Liver (tissue), 9 donors: ENCODE data around the gene RNF182. TPM values are rescaled to one million over a fixed set of nuclear protein-coding genes. Genes with fewer than 3 reads are reported as not detected.
"Not testable (repeated sequence)": the region's sequence is repeated elsewhere in the genome, so short reads cannot be mapped to it uniquely, and the experiment has no call there.

Source experiments
- DNase-seq: peaks from one replicate; pipeline ENCODE4 v3.0.0-alpha.2; 2017; ENCODE audit warnings: low spot score
- H3K27ac ChIP-seq, 2 donors: one replicate each; pipeline ENCODE4 v1.7.0; 2013; ENCODE audit warnings: inconsistent platforms in 2 of 2, low read length in 2 of 2, control low read depth in 1 of 2, low read depth in 1 of 2, mild to moderate bottlenecking in 1 of 2
- H3K27me3 ChIP-seq, 4 donors: one replicate each; pipeline versions ENCODE4 v1.6.1 to v1.7.0; 2013; ENCODE audit warnings: low read length in 3 of 4, inconsistent platforms in 1 of 4, mild to moderate bottlenecking in 1 of 4, moderate library complexity in 1 of 4; ENCODE audit not compliant: control insufficient read depth in 4 of 4, insufficient read depth in 4 of 4
- H3K36me3 ChIP-seq, 4 donors: one replicate each; pipeline versions ENCODE4 v1.6.1 to v1.7.0; 2013; ENCODE audit warnings: low read length in 3 of 4, mild to moderate bottlenecking in 3 of 4, low read depth in 1 of 4, moderate library complexity in 1 of 4; ENCODE audit not compliant: control insufficient read depth in 4 of 4, insufficient read depth in 3 of 4
- H3K4me1 ChIP-seq, 4 donors: one replicate each; pipeline versions ENCODE4 v1.6.1 to v1.7.0; 2013; ENCODE audit warnings: low read length in 3 of 4, mild to moderate bottlenecking in 3 of 4, moderate library complexity in 1 of 4; ENCODE audit not compliant: control insufficient read depth in 4 of 4, insufficient read depth in 4 of 4
- H3K4me3 ChIP-seq, 3 donors: one replicate each; pipeline versions ENCODE4 v1.6.1 to v1.7.0; 2013; ENCODE audit warnings: low read length in 3 of 3, control low read depth in 1 of 3, low read depth in 1 of 3, mild to moderate bottlenecking in 1 of 3
- H3K9ac ChIP-seq, 2 donors: one replicate each; pipeline ENCODE4 v1.7.0; 2013; ENCODE audit warnings: low read length in 2 of 2, mild to moderate bottlenecking in 2 of 2, moderate library complexity in 2 of 2, control low read depth in 1 of 2, low read depth in 1 of 2
- H3K9me3 ChIP-seq, 4 donors: one replicate each; pipeline versions ENCODE4 v1.6.1 to v1.7.0; 2013; ENCODE audit warnings: low read length in 3 of 4; ENCODE audit not compliant: control insufficient read depth in 4 of 4
- EGR1 ChIP-seq, 2 donors: IDR thresholded peaks; 2 replicates each; pipeline ENCODE4 v1.6.1; 2016 to 2018; ENCODE audit warnings: antibody characterized with exemption in 2 of 2, low read depth in 2 of 2
- FOXA1 ChIP-seq: IDR thresholded peaks from 2 replicates; pipeline ENCODE4 v1.6.1; 2016; ENCODE audit warnings: antibody characterized with exemption
- FOXA2 ChIP-seq: IDR thresholded peaks from 2 replicates; pipeline ENCODE4 v1.6.1; 2016; ENCODE audit warnings: antibody characterized with exemption
- GABPA ChIP-seq, 2 donors: IDR thresholded peaks in 1 of 2; conservative IDR thresholded peaks in 1 of 2; 2 replicates each; pipeline ENCODE4 v1.6.1; 2016; ENCODE audit warnings: antibody characterized with exemption in 2 of 2, mild to moderate bottlenecking in 1 of 2, moderate library complexity in 1 of 2
- HNF4A ChIP-seq, 2 donors: conservative IDR thresholded peaks; 2 replicates each; pipeline ENCODE4 v1.6.1; 2016; ENCODE audit warnings: antibody characterized with exemption in 2 of 2, mild to moderate bottlenecking in 2 of 2
- HNF4G ChIP-seq: IDR thresholded peaks from 2 replicates; pipeline ENCODE4 v1.6.1; 2016; ENCODE audit warnings: antibody characterized with exemption
- JUND ChIP-seq, 2 donors: IDR thresholded peaks; 2 replicates each; pipeline ENCODE4 v1.6.1; 2016; ENCODE audit warnings: antibody characterized with exemption in 2 of 2
- NR2F2 ChIP-seq: IDR thresholded peaks from 2 replicates; pipeline ENCODE4 v1.6.1; 2016; ENCODE audit warnings: antibody characterized with exemption
- RAD21 ChIP-seq, 2 donors: IDR thresholded peaks; 2 replicates each; pipeline ENCODE4 v1.6.1; 2016; ENCODE audit warnings: antibody characterized with exemption in 2 of 2, mild to moderate bottlenecking in 2 of 2
- REST ChIP-seq: IDR thresholded peaks from 2 replicates; pipeline ENCODE4 v1.6.1; 2016; ENCODE audit warnings: antibody characterized with exemption, mild to moderate bottlenecking
- RXRA ChIP-seq, 2 donors: IDR thresholded peaks; 2 replicates each; pipeline ENCODE4 v1.6.1; 2017 to 2018; ENCODE audit warnings: antibody characterized with exemption in 2 of 2, mild to moderate bottlenecking in 1 of 2
- SP1 ChIP-seq: IDR thresholded peaks from 2 replicates; pipeline ENCODE4 v1.6.1; 2018; ENCODE audit warnings: antibody characterized with exemption, mild to moderate bottlenecking
- TAF1 ChIP-seq: conservative IDR thresholded peaks from 2 replicates; pipeline ENCODE4 v1.6.1; 2016; ENCODE audit warnings: antibody characterized with exemption, mild to moderate bottlenecking
- YY1 ChIP-seq: IDR thresholded peaks from 2 replicates; pipeline ENCODE4 v1.6.1; 2016; ENCODE audit warnings: antibody characterized with exemption, mild to moderate bottlenecking
- WGBS: extraction: QIAGEN DNeasy Blood & Tissue Kit; methylation state at CpG from one replicate; pipeline ENCODE4 v1.1.7; 2013; 5-methylcytosine and 5-hydroxymethylcytosine counted together
- polyA plus RNA-seq, 2 donors: library from polyadenylated mRNA; stranded (reverse) in 1 of 2; unstranded in 1 of 2; fragments of 200-250 nt in 1 of 2; fragments of >200 nt in 1 of 2; fragmentation: Nextera tagmentation in 1 of 2; extraction: Ambion mirVana in 1 of 2; gene quantifications; one replicate each; pipeline versions ENCODE4 v1.2.1 to v1.2.3, GENCODE V29; 2013 to 2015
- total RNA-seq, 2 donors: library from RNA; depleted of rRNA; stranded (reverse); fragments of >200 nt; gene quantifications; one replicate each; pipeline ENCODE4 v1.2.3, GENCODE V29; 2014
- TF ChIP-seq, protein P1 (sequence below): IDR thresholded peaks from 2 replicates; pipeline ENCODE4 v1.6.1; 2016; ENCODE audit warnings: antibody characterized with exemption
- TF ChIP-seq, protein P2 (sequence below): IDR thresholded peaks from 2 replicates; pipeline ENCODE4 v1.6.1; 2016; ENCODE audit warnings: antibody characterized with exemption
- TF ChIP-seq, protein P3 (sequence below): IDR thresholded peaks from 2 replicates; pipeline ENCODE4 v1.6.1; 2016; ENCODE audit warnings: antibody characterized with exemption
- TF ChIP-seq, protein P4 (sequence below): fragments of 150-350 bp; IDR thresholded peaks from 2 replicates; pipeline ENCODE4 v1.5.1; 2017; ENCODE audit warnings: improper control_type of control experiment, low read depth, low read length; ENCODE audit not compliant: missing input control
- donor health status: healthy.
- donor health status: healthy.
- donor health status: healthy.
- donor health status: healthy.
- donor health status: healthy.

Gene RNF182
- total and polyA plus RNA-seq, 4 donors, result 1.4 TPM; not detected in 3

DNA sequence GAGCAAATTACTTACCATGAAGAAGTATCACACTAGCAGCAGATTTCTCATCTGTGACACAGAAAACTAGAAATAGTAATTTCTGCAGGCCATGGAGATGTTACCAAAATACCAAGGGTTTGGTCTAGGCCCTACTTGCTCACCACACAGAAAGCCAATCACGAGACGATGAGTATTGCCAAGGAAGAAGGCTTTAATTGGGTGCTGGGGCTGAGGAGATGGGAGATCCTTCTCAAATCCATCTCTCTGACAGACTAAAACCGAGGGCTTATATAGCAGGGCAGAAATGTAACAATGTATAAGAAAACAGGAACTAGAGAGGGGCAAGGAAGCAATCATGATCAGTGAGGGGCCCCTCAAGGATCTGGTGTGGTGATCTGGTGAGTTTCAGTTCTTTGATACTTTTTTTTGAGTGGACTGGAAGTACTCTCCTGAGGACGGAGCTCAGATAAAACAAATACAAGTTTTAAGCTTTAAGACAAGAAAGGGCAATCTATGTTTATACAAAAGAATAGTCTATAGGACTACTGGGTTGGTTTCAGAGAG lies 40.9 kb downstream of the RNF182 start:
- no peaks in the 10 kb centered on the region for H3K9me3 ChIP-seq

DNA sequence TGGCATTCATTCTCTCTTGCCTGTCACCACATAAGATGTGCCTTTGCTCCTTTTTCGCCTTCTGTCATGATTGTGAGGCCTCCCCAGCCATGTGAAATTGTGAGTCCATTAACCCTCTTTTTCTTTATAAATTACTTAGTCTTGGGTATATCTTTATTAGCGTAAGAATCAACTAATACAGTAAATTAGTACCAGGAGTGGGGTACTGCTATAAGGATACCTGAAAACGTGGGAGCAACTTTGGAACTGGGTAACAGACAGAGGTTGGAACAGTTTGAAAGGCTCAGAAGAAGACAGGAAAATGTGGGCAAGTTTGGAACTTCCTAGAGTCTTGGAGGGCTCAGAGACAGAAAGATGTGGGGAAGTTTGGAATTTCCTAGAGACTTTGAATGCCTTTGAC lies 46.6 kb downstream of the RNF182 start:
- Histone ChIP-seq H3K9ac (no peak overlapping the region), H3K4me1 (no peaks in the 10 kb centered on the region), H3K36me3 (no peaks in the 10 kb centered on the region), H3K4me3 (no peak overlapping the region), H3K9me3 (peaks cover 0 to 12% (median 6%) of the 10 kb centered on the region in 4 donors), H3K27ac (no peak overlapping the region), H3K27me3 (no peaks in the 10 kb centered on the region)
- no peak for DNase-seq
- WGBS, result 75% methylated on average over 3 of the region's 3 CpGs
- TF ChIP-seq YY1 (no peak), FOXA2 (no peak), EGR1 (IDR thresholded peaks at IDR 0.05; ENCODE audit: low read depth in 2 of 2) (no peak), FOXA1 (no peak), JUND (IDR thresholded peaks at IDR 0.05) (no peak), HNF4G (no peak), TAF1 (no peak), NR2F2 (no peak), RXRA (IDR thresholded peaks at IDR 0.05) (no peak), REST (no peak), GABPA (IDR thresholded peaks at IDR 0.05 in 1 of 2, conservative IDR thresholded peaks at IDR 0.05 in 1 of 2) (no peak), RAD21 (IDR thresholded peaks at IDR 0.05) (no peak), HNF4A (conservative IDR thresholded peaks at IDR 0.05) (no peak), SP1 (no peak)
- TF ChIP-seq, protein P1, sequence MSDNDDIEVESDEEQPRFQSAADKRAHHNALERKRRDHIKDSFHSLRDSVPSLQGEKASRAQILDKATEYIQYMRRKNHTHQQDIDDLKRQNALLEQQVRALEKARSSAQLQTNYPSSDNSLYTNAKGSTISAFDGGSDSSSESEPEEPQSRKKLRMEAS, result no peak
- TF ChIP-seq, protein P2, sequence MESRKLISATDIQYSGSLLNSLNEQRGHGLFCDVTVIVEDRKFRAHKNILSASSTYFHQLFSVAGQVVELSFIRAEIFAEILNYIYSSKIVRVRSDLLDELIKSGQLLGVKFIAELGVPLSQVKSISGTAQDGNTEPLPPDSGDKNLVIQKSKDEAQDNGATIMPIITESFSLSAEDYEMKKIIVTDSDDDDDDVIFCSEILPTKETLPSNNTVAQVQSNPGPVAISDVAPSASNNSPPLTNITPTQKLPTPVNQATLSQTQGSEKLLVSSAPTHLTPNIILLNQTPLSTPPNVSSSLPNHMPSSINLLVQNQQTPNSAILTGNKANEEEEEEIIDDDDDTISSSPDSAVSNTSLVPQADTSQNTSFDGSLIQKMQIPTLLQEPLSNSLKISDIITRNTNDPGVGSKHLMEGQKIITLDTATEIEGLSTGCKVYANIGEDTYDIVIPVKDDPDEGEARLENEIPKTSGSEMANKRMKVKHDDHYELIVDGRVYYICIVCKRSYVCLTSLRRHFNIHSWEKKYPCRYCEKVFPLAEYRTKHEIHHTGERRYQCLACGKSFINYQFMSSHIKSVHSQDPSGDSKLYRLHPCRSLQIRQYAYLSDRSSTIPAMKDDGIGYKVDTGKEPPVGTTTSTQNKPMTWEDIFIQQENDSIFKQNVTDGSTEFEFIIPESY, result no peak
- TF ChIP-seq, protein P3, sequence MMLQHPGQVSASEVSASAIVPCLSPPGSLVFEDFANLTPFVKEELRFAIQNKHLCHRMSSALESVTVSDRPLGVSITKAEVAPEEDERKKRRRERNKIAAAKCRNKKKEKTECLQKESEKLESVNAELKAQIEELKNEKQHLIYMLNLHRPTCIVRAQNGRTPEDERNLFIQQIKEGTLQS, result no peak
- TF ChIP-seq, protein P4, sequence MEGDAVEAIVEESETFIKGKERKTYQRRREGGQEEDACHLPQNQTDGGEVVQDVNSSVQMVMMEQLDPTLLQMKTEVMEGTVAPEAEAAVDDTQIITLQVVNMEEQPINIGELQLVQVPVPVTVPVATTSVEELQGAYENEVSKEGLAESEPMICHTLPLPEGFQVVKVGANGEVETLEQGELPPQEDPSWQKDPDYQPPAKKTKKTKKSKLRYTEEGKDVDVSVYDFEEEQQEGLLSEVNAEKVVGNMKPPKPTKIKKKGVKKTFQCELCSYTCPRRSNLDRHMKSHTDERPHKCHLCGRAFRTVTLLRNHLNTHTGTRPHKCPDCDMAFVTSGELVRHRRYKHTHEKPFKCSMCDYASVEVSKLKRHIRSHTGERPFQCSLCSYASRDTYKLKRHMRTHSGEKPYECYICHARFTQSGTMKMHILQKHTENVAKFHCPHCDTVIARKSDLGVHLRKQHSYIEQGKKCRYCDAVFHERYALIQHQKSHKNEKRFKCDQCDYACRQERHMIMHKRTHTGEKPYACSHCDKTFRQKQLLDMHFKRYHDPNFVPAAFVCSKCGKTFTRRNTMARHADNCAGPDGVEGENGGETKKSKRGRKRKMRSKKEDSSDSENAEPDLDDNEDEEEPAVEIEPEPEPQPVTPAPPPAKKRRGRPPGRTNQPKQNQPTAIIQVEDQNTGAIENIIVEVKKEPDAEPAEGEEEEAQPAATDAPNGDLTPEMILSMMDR, result no peak

More for the DNA sequence above, 40.9 kb downstream of the RNF182 start:
- WGBS, result 67% methylated on average over 4 of the region's 4 CpGs
- H3K9ac ChIP-seq, result no peak overlapping the region
- TF ChIP-seq EGR1 (IDR thresholded peaks at IDR 0.05; ENCODE audit: low read depth in 2 of 2) (no peak), JUND (IDR thresholded peaks at IDR 0.05) (no peak), RAD21 (IDR thresholded peaks at IDR 0.05) (no peak), NR2F2 (no peak), YY1 (no peak), SP1 (no peak)
- TF ChIP-seq, protein P3, result no peak
- H3K27me3 ChIP-seq, result no peaks in the 10 kb centered on the region
- H3K36me3 ChIP-seq, result no peaks in the 10 kb centered on the region
- no peak for DNase-seq
- H3K4me1 ChIP-seq, result no peaks in the 10 kb centered on the region
- H3K27ac ChIP-seq, result no peak overlapping the region
- H3K4me3 ChIP-seq, result no peak overlapping the region

GRCh38 chr6:13972602-13973001 lies 47.9 kb downstream of the RNF182 start:
- H3K27me3 ChIP-seq, H3K9ac ChIP-seq, H3K4me3 ChIP-seq, DNase-seq, H3K4me1 ChIP-seq, H3K27ac ChIP-seq, H3K36me3 ChIP-seq: not testable (repeated sequence)
- 68% methylated on average over 3 of the region's 3 CpGs for WGBS
- peaks cover 0 to 12% (median 6%) of the 10 kb centered on the region in 4 donors for H3K9me3 ChIP-seq
